GM12891 (cell line): ENCODE data around the gene SPTSSB.

Experiments used
- POLR2A ChIP-seq: IDR thresholded peaks from 2 replicates; pipeline ENCODE4 v1.6.1; 2011; ENCODE audit warnings: low read depth, low read length, control low read depth
- POU2F2 ChIP-seq: IDR thresholded peaks from 2 replicates; pipeline ENCODE4 v1.6.1; 2011; ENCODE audit warnings: low read depth, mild to moderate bottlenecking, control low read depth, low read length, moderate library complexity
- SPI1 ChIP-seq: IDR thresholded peaks from 2 replicates; pipeline ENCODE4 v1.6.1; 2011; ENCODE audit warnings: low read depth, low read length, control low read depth

- TF ChIP-seq POLR2A (no peak), SPI1 (no peak), POU2F2 (no peak)
Observed at GRCh38 chr3:161305095-161305991, 66.0 kb downstream of the SPTSSB start.
